CD4-positive, alpha-beta T cell treated with Interleukin-21 for 1 hour (primary cell): ENCODE measurements around the gene ULK4.

Experiments used
- DNase-seq: peaks from one replicate; pipeline ENCODE4 v3.0.0-alpha.2; 2020

ULK4 gene

GRCh38 chr3:41243183-41243582 is 718.7 kb downstream of the ULK4 start:
- no peak for DNase-seq

DNA sequence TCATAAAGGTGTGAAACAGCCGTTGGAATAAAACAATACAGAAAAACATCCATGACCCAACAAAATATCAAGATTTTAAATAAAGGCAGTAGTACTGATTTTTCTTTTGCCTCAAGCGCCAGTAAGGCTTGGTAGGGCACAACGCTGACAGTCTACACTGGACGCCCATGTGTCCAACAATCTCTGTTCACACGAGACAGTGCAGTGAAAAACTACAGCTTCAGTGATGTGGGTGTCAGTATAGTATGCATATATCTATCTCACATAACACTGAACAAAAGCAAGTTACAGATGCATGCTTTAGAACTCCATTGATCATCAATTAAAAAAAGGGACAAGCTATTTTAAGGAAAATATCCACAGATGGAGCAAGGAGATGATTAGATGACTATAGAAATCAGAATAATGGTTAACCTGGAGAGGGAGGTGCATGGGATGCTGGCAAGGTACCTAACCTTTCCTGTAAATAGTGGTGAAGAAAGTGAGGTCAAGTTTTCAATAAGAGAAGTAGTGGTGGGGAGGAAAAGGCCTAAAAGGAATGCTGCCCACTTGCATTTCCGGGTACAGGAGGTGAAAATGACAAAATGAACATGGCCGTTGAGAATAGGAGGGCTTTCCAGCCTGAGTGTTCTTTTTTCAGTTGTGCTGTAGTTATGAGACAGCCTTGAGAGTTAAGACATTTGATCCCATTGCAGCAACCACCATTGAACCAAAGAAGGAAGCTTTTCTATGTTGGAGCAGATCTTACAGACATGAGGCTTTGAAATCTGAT is 719.9 kb downstream of the ULK4 start:
- DNase-seq: no peak

DNA sequence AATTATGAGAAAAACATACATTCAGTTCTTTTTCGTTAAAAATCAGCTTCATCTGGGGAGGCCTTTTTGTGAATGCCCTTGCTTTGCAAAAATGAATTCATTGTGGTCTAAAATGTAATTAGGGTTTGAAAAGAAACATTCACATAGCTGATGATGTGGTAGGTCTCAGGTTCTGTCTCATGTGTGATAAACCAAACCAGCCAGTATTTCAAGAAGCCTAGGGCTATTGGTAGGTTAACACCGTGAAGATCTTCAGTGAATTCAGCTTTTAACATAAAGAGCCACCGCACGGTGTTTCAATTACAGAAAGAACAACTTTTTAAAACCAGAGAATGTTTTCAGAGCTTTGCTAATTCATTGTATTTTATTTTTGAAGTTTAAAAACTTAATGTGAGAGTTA is 720.7 kb downstream of the ULK4 start:
- DNase-seq: no peak

DNA sequence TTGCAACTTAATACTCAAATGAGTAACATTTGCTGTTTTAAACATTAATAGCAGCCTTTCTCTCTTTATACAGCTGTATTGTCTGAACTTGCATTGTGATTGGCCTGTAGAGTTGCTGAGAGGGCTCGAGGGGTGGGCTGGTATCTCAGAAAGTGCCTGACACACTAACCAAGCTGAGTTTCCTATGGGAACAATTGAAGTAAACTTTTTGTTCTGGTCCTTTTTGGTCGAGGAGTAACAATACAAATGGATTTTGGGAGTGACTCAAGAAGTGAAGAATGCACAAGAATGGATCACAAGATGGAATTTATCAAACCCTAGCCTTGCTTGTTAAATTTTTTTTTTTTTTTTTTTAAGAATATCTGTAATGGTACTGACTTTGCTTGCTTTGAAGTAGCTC is 722.3 kb downstream of the ULK4 start:
- no peak for DNase-seq

DNA sequence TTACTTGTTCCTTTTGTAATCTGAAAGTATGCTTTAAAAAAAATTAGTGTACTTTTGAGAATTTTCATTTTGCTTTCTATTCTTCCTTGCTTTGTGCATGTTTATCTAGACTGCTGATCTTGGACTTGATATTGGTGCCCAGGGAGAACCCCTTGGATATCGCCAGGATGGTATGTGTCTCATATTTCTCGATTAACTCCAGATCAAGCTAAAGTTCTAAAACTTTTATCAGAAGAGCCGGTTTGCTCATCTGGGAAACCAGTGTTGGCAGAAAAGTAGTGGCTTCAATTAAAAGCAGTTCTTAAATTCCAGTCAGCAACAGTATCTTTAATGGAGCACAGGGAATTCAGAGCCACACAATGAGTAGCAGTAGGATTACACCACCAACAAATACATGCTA is 724.0 kb downstream of the ULK4 start:
- no peak for DNase-seq

GRCh38 chr3:41236228-41236627 is 725.7 kb downstream of the ULK4 start:
- no peak for DNase-seq

DNA sequence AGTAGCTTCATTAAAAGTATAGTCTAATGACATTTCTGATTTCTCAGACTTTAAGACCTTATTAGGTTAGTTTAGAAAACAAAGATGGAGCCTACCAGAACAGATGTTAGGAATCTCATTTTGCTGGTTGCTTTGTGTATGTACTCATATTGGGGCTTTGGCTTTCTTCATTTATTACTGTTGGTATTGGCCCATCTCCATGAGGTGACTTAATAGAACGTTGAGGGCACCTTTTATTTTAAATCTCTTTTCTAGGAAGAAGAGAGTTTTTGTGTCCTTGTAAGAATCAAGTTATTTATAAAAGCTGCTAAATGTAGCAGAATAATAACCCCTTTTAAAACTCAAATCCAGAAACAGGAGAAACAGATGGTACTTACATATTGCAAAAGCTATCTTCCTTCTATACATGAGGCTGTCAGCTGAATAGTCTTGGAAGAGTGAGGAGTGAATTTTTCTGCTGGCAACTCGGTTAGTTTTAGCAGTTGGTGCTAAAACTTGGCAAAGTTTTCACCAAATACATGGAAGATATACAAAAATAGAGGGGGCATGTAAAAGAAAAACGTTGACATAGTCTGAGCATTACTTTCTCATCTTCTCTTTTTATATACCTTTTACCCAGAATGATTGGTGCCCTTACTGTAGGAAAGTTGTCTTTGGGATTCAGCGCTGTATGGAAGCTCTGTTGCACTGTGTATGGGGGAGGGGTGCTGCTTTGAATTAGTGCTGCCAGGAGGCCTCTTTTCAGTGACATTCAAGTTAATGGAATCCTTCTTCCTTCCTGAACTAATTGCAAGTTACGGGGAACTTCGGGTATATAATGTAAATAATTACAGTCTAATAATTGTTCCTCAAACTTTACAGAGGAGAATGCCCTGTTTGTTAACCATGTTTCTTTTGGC is 726.8 kb downstream of the ULK4 start:
- DNase-seq: no peak

DNA sequence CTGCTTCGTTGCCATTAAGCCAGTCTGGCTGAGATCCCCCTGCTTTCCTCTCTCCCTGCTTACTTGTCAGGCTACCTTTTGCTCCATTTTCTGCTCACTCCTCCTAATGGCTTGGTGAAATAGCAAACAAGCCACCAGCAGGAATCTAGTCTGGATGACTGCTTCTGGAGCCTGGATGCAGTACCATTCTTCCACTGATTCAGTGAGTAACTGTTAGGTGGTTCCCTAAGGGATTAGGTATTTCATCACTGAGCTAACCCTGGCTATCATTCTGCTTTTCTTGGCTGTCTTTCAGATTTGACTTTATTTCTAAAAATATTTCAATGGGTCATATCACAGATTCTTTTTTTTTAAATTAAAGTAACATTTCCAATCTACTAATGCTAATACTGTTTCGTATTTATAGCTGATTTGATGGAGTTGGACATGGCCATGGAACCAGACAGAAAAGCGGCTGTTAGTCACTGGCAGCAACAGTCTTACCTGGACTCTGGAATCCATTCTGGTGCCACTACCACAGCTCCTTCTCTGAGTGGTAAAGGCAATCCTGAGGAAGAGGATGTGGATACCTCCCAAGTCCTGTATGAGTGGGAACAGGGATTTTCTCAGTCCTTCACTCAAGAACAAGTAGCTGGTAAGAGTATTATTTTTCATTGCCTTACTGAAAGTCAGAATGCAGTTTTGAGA is 737.6 kb downstream of the ULK4 start:
- DNase-seq: no peak

DNA sequence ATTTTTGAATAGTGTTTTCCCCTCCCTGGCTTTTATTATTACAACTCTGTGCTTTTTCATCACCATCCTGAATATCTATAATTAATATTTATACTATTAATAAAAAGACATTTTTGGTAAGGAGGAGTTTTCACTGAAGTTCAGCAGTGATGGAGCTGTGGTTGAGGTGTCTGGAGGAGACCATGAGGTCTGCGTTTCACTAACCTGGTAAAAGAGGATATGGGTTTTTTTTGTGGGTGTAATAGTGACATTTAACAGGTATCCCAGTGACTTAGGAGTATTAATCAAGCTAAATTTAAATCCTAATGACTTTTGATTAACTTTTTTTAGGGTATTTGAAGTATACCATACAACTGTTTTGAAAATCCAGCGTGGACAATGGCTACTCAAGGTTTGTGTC is 738.2 kb downstream of the ULK4 start:
- DNase-seq: peak; percentile 10

- no peak for DNase-seq
Observed at GRCh38 chr3:41223078-41223477, 738.8 kb downstream of the ULK4 start.

- DNase-seq: no peak
Observed at GRCh38 chr3:41222501-41222900, 739.4 kb downstream of the ULK4 start.

DNA sequence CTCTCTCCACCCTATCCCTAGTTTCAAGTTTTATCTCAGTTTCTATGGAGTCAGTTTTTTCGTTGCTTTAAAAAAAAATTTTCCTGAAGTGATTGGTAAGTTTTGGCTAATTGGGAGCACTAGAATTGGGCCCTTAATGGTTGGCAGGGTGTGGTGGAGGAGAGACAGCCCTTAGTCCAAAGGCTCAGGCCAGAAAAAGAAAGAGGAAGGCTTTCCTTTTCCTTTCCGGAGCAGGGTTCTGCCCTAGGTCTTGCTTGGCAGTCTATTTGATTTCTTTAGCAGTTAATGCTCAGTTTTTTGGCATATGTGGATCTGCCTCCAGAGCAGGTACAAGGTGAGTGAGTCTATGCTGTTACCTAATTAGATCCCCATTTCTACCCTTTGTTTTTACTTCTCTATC is 739.9 kb downstream of the ULK4 start:
- no peak for DNase-seq

- no peak for DNase-seq
Observed at GRCh38 chr3:41220906-41221677, 740.8 kb downstream of the ULK4 start.

- DNase-seq: no peak
Observed at GRCh38 chr3:41219424-41219823, 742.5 kb downstream of the ULK4 start.

GRCh38 chr3:41216993-41217392 is 744.9 kb downstream of the ULK4 start:
- no peak for DNase-seq

- DNase-seq: no peak
Observed at GRCh38 chr3:41216422-41216821, 745.5 kb downstream of the ULK4 start.

- DNase-seq: no peak
Observed at GRCh38 chr3:41213588-41213987, 748.3 kb downstream of the ULK4 start.

DNA sequence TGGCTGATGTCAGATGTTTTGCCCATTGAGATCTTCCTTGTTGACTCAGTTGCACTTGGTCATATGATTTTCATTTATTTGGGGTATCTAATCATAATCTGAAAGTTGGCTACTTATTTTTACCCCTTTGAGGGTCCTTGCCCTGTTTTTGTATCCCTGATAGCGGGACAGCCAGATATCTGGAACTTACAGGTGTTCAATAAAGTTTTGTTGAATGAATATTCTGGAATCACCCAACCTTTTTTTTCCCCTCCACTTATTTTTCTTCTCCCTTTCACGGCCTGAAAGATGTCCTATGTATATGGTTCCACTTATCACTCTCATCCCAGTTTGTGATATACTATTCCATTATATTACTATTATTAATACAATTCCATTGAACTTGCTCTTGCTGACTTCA is 749.8 kb downstream of the ULK4 start:
- no peak for DNase-seq

GRCh38 chr3:41210966-41211365 is 750.9 kb downstream of the ULK4 start:
- DNase-seq: no peak

DNA sequence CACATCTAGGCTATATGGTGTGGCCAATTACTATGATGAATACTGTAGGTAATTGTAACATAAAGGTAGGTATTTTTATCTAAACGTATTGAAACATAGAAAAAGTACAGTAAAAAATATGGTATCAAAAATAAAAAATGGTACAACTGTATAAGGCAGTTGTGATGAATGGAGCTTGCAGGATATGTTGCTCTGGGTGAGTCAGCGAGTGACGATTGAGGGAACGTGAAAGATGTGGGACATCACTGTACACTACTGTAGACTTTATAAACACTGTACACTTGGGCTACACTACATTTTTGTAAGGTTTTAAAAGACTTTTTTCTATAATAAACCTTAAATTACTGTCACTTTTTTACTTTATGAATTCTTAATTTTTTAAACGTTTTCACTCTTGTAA is 752.3 kb downstream of the ULK4 start:
- DNase-seq: no peak

- DNase-seq: no peak
Observed at GRCh38 chr3:41208507-41209220, 753.2 kb downstream of the ULK4 start.

DNA sequence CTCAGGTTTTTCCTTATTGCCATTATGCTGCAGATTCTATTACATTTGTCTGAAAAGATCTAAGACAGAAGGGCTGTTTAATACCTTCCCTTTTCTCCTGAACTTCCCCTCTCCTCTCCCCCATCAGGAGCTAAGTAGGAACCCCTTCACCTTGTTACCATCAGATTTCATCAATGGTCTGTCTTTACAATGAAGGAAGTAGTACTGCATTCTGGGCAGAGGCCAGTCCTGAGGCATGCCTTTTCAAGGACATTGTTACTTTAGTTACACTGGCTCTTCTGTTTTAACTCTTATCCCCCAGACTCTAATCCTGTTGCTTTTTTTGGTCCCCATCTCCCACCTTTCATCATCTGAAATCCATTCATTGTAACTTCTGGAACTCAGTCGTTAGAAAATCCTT is 754.5 kb downstream of the ULK4 start:
- no peak for DNase-seq
